Activated CD8-positive, alpha-beta T cell treated with anti-CD3 and anti-CD28 coated beads for 36 hours (primary cell): ENCODE data around the gene PTPRQ. TPM values are rescaled to one million over a fixed set of nuclear protein-coding genes. Genes with fewer than 3 reads are reported as not detected.

Source experiments
- ATAC-seq: fragments of 200-7000 bp; cut with Tn5 transposase; one replicate; pipeline ENCODE4 v1.10.0; 2021; ENCODE audit warnings: mild to moderate bottlenecking, moderate library complexity
- CTCF ChIA-PET: fragments of 350-600 bp; sonication (Branson Sonifier 250); formaldehyde crosslinking; loops from one replicate; lab custom pipeline; 2021; ENCODE audit warnings: antibody characterized with exemption; lab: Charles Lee
- POLR2A ChIA-PET: fragments of 350-600 bp; sonication (Branson Sonifier 250); formaldehyde crosslinking; loops from one replicate; lab custom pipeline; 2021; ENCODE audit warnings: antibody characterized with exemption; lab: Charles Lee
- DNase-seq: peaks from one replicate; pipeline ENCODE4 v3.0.0-alpha.2; 2020
- H3K27ac Mint-ChIP-seq: one replicate; pipeline ENCODE4 v1.8.0; 2021; ENCODE audit warnings: mild to moderate bottlenecking, mixed read lengths
- H3K27me3 Mint-ChIP-seq: one replicate; pipeline ENCODE4 v1.8.0; 2021; ENCODE audit warnings: mixed read lengths
- H3K36me3 Mint-ChIP-seq: one replicate; pipeline ENCODE4 v1.8.0; 2021; ENCODE audit warnings: low read depth, mixed read lengths
- H3K4me1 Mint-ChIP-seq: one replicate; pipeline ENCODE4 v1.8.0; 2021; ENCODE audit warnings: low read depth, mixed read lengths
- H3K4me3 Mint-ChIP-seq: one replicate; pipeline ENCODE4 v1.8.0; 2021; ENCODE audit warnings: mild to moderate bottlenecking, moderate library complexity, mixed read lengths
- H3K9me3 Mint-ChIP-seq: one replicate; pipeline ENCODE4 v1.8.0; 2021; ENCODE audit warnings: mixed read lengths
- intact Hi-C: fragments of 100-400 bp; cut with micrococcal nuclease; formaldehyde crosslinking; loops from one replicate; pipeline ENCODE4 v1.10.0; 2022
- total RNA-seq, 2 experiments: library from RNA; stranded (reverse); gene quantifications; one replicate each; pipeline ENCODE4 v1.2.3, GENCODE V29; 2021
- TF ChIP-seq, protein P1 (sequence below): fragments of 200-600 bp; IDR thresholded peaks from one replicate; pipeline ENCODE4 v1.8.0; 2022; ENCODE audit warnings: antibody characterized with exemption, mild to moderate bottlenecking

The PTPRQ gene
- total RNA-seq, 2 experiments from 2014 or later: not detected

DNA sequence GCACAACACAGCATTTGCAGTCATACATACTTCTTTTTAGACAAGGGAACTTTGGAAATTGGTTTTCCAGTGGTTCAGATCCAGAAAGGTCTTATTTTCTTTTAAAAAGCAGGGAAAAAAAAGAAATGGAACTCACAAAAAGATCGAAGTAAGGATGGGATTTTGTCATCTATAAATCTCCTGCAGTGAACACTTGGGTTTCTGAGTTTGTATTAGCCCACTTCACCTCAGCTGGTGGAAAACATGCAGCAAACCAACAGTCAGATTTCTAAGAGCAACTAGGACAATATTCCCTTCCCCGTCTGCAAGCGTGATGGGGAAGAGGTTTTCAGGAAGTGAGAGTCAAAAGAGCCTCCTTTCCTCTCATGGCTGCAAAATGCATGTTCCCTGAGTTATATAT, 277.3 kb downstream of the PTPRQ start:
- ChIA-PET POLR2A (no interaction called here), CTCF (no interaction called here)
- no peak overlapping the region for H3K4me3 Mint-ChIP-seq
- TF ChIP-seq, protein P1, sequence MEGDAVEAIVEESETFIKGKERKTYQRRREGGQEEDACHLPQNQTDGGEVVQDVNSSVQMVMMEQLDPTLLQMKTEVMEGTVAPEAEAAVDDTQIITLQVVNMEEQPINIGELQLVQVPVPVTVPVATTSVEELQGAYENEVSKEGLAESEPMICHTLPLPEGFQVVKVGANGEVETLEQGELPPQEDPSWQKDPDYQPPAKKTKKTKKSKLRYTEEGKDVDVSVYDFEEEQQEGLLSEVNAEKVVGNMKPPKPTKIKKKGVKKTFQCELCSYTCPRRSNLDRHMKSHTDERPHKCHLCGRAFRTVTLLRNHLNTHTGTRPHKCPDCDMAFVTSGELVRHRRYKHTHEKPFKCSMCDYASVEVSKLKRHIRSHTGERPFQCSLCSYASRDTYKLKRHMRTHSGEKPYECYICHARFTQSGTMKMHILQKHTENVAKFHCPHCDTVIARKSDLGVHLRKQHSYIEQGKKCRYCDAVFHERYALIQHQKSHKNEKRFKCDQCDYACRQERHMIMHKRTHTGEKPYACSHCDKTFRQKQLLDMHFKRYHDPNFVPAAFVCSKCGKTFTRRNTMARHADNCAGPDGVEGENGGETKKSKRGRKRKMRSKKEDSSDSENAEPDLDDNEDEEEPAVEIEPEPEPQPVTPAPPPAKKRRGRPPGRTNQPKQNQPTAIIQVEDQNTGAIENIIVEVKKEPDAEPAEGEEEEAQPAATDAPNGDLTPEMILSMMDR: no peak
- DNase-seq (no peak), ATAC-seq (no peak)
- no peaks in the 10 kb centered on the region for H3K36me3 Mint-ChIP-seq
- H3K4me1 Mint-ChIP-seq: no peaks in the 10 kb centered on the region
- intact Hi-C loops: no loop called here
- H3K27me3 Mint-ChIP-seq: no peaks in the 10 kb centered on the region
- no peaks in the 10 kb centered on the region for H3K9me3 Mint-ChIP-seq
- no peak overlapping the region for H3K27ac Mint-ChIP-seq
